ENCODE measurements around the gene ERCC4. TPM values are rescaled to one million over a fixed set of nuclear protein-coding genes. Genes with fewer than 3 reads are reported as not detected.

Gene ERCC4
- total RNA-seq, 1 experiment from 2014 or later = 18.8 TPM

GRCh38 chr16:13999895-14000425 is 80.0 kb downstream of the ERCC4 start:
- POLR2A ChIA-PET (ENCODE audit: low non-redundant PET) = no interaction called here
- intact Hi-C loops (cut with micrococcal nuclease; ENCODE audit: unreplicated experiment) = no loop called here
- no peak for DNase-seq (ENCODE audit: low spot score)
- H3K27ac ChIP-seq (ENCODE audit: low read depth, low read length, poor library complexity, severe bottlenecking) = no peak overlapping the region
- TF ChIP-seq EZH2 (IDR thresholded peaks at IDR 0.05; ENCODE audit: borderline replicate concordance, low read depth, low read length, poor library complexity, severe bottlenecking) = no peak
- TF ChIP-seq, protein P1, sequence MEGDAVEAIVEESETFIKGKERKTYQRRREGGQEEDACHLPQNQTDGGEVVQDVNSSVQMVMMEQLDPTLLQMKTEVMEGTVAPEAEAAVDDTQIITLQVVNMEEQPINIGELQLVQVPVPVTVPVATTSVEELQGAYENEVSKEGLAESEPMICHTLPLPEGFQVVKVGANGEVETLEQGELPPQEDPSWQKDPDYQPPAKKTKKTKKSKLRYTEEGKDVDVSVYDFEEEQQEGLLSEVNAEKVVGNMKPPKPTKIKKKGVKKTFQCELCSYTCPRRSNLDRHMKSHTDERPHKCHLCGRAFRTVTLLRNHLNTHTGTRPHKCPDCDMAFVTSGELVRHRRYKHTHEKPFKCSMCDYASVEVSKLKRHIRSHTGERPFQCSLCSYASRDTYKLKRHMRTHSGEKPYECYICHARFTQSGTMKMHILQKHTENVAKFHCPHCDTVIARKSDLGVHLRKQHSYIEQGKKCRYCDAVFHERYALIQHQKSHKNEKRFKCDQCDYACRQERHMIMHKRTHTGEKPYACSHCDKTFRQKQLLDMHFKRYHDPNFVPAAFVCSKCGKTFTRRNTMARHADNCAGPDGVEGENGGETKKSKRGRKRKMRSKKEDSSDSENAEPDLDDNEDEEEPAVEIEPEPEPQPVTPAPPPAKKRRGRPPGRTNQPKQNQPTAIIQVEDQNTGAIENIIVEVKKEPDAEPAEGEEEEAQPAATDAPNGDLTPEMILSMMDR (conservative IDR thresholded peaks at IDR 0.05; ENCODE audit: low read depth, low read length) = no peak
- BruUV-seq (replicated peaks) = no TSS peak
- H3K27me3 ChIP-seq (replicated peaks; ENCODE audit: insufficient read depth, low read depth, low read length, poor library complexity) = no peaks in the 10 kb centered on the region
- CTCF ChIA-PET = no interaction called here
- no peaks in the 10 kb centered on the region for H3K36me3 ChIP-seq (ENCODE audit: insufficient read depth, low read length, poor library complexity, severe bottlenecking)
- peaks cover 6% of the 10 kb centered on the region for H3K4me1 ChIP-seq (ENCODE audit: insufficient read depth, low read length, poor library complexity, severe bottlenecking)
- no peaks in the 10 kb centered on the region for H3K9me3 ChIP-seq (ENCODE audit: low read depth, low read length, poor library complexity, severe bottlenecking)
- no peak overlapping the region for H3K4me3 ChIP-seq (ENCODE audit: low read depth, low read length, poor library complexity, severe bottlenecking)

GRCh38 chr16:14001521-14001920 is 81.6 kb downstream of the ERCC4 start:
- Histone ChIP-seq H3K4me3 (ENCODE audit: low read depth, low read length, poor library complexity, severe bottlenecking) (no peak overlapping the region), H3K27me3 (replicated peaks; ENCODE audit: insufficient read depth, low read depth, low read length, poor library complexity) (no peaks in the 10 kb centered on the region), H3K4me1 (ENCODE audit: insufficient read depth, low read length, poor library complexity, severe bottlenecking) (peaks cover 6% of the 10 kb centered on the region), H3K36me3 (ENCODE audit: insufficient read depth, low read length, poor library complexity, severe bottlenecking) (no peaks in the 10 kb centered on the region), H3K27ac (ENCODE audit: low read depth, low read length, poor library complexity, severe bottlenecking) (no peak overlapping the region), H3K9me3 (ENCODE audit: low read depth, low read length, poor library complexity, severe bottlenecking) (no peaks in the 10 kb centered on the region)
- DNase-seq (ENCODE audit: low spot score) = no peak
- ChIA-PET CTCF (no interaction called here), POLR2A (ENCODE audit: low non-redundant PET) (no interaction called here)
- TF ChIP-seq, protein P1 (conservative IDR thresholded peaks at IDR 0.05; ENCODE audit: low read depth, low read length) = no peak
- no peak for TF ChIP-seq EZH2 (IDR thresholded peaks at IDR 0.05; ENCODE audit: borderline replicate concordance, low read depth, low read length, poor library complexity, severe bottlenecking)
- intact Hi-C loops (cut with micrococcal nuclease; ENCODE audit: unreplicated experiment) = no loop called here
- BruUV-seq (replicated peaks) = no TSS peak

Other genes with a start within 250 kb of the ERCC4 start
- 29.8 and 35.7 TPM in 2 replicates for gene MRTFB, start 151.2 kb downstream of the ERCC4 start, total RNA-seq (2021)

Measured in A673 (cell line).